Astrocyte of the hippocampus (primary cell): Measurements from ENCODE around the gene RAB10.

ENCODE experiments used
- DNase-seq: peaks from one replicate; pipeline ENCODE4 v3.0.0; 2011; ENCODE audit warnings: low read depth, low spot score

RAB10 gene

GRCh38 chr2:26178746-26179436 is 145.0 kb downstream of the RAB10 start:
- DNase-seq = peak; percentile 49

- no peak for DNase-seq
Observed at GRCh38 chr2:26179446-26179913, 145.6 kb downstream of the RAB10 start.

DNA sequence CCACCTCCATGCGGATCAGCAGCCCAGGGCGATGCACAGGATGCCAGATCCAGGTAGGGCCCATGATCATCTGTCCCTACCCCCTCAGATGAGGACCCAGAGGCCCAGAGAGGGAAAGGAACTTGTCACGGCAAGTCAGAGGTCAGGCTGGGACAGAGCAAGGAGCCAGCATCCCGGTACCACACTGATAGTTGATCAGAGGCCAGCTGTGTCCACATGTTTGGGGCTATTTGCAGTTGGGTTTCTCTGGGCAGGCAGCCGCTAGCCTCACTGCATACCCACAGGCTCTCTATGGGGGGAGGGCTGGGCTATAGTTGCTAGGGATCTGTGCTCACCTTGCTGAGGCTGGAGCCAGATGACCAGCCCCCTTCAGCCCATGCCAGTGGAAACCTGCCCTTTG is 148.6 kb downstream of the RAB10 start:
- no peak for DNase-seq

DNA sequence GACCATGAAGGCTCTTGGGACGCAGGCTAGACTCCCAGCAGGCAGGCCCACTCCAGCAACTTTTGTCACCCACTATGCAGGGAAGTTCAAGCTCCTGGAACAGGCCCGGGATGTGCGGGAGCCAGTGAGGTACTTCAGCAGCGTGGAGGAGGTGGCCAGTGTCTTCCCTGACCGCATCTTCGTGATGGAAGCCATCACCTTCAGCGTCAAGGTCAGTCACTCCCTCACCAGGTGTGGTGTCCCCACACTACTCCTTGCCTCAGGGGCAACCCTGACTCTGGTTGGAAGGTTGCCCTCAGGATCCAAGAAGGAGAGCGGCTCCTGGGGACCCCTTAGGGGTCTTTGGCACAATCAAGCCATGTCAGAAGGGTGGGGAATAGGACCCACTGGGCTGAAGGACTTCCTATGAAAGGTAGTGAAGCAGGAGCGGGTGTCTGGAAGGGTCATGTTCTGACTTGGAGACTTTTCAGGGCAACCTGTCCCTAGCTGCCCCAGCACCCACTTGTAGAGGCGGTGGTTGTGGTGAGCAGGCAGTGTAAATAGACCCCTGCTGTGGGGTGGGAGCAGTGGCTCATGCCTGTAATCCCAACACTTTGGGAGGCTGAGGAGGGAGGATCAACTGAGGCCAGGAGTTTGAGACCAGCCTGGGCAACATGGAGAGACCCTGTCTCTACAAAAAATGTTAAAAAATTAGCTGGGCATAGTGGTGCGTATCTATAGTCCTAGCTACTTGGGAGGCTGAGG is 149.2 kb downstream of the RAB10 start:
- no peak for DNase-seq

DNA sequence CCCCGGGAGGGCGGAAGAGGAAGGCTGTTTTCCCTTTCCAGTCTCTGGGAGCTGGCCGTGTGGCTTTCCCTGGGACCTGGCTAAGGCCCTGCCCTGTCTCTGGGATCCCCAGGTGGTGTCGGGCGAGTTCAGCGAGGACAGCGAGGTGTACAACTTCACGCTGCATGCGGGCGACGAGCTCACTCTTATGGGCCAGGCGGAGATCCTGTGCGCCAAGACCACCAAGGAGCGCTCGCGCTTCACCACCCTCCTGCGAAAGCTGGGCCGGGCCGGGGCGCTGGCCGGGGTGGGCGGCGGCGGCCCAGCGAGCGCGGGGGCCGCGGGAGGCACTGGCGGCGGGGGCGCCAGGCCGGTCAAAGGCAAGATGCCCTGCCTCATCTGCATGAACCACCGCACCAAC is 150.2 kb downstream of the RAB10 start:
- peak; percentile 75 for DNase-seq

DNA sequence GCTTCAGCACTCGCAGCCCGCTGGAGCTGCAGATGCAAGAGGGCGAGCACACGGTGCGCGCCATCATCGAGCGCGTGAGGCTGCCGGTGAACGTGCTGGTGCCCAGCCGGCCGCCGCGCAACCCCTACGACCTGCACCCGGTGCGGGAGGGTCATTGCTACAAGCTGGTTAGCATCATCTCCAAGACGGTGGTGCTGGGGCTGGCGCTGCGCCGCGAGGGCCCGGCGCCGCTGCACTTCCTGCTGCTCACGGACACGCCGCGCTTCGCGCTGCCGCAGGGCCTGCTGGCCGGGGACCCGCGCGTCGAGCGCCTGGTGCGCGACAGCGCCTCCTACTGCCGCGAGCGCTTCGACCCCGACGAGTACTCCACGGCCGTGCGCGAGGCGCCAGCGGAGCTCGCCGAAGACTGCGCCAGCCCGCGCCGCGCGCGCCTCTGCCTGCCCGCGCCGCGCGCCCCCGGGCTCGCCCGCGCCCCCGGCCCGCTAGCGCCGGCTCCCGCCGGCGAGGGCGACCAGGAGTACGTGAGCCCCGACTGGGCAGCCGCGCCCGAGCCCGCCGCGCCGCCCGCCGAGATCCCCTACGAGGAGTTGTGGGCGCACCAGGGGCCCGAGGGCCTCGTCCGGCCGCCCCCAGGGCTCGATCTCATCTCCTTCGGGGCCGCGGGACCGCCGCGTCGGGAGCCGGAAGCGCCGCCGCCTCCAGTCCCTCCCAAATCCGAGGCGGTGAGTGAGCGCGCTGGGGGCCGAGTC is 150.8 kb downstream of the RAB10 start:
- peak; percentile 82 for DNase-seq

- DNase-seq = no peak
Observed at GRCh38 chr2:26185304-26185928, 151.5 kb downstream of the RAB10 start.

DNA sequence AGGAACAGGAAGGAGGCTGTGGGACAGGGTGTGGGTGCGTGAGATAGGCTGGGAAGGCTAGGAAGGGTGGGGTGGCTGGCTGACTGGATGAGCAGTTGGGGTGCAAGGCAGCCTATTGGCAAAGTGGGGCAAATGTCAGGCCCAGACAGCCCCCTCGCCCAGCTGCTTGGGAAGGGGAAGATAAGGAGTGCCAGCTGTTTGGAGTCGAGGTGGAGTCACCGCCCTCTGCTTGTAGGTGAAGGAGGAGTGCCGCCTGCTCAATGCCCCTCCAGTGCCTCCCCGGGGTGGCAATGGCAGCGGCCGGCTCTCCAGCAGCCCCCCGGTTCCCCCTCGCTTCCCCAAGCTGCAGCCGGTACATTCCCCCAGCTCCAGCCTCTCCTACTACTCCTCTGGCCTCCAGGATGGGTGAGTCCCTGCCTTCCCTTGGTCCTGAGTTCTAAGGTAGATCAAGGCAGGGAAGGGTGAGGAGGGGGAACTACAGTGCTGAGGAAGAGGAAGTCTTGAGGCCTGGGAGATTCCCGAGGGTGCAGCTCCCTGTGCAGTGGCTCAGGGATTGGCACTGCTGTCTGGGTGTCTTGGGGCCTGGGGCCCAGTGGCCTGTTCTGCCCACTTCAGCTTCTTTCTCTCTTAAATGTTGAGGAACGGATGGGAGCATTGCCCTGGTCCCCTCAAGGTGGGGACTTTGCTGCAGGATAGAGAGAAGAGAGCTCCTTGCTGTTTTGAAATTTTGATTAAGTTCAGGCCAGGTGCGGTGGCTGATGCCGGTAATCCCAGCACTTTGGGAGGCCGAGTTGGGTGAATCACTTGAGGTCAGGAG is 152.3 kb downstream of the RAB10 start:
- no peak for DNase-seq
